ENCODE results near the gene MYO5A.

MYO5A gene

DNA sequence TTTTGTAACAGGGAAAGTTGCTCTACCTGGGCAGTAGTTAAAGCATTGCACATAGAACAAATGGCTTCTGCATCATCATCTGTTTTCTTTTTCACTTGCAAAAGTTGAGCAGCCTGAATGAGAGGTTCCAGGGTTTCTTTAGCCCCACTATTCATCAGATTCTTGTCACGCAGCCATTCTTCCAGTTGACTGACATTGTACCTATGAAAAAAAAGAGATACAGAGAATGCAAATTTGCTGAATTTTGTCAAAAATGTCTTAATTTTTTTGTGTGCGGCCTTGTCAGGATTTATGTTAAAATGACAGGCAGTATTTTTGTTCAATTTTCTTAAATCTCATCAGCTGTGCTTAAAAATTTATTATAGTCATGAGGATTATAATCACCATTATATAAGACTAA lies 211.7 kb downstream of the MYO5A start:
- no peak overlapping the region for H3K4me3 ChIP-seq (ENCODE audit: low read depth, low read length)
- ChIA-PET POLR2A (no interaction called here), CTCF (no interaction called here)
- no peak overlapping the region for H3K27ac ChIP-seq (ENCODE audit: extremely low read depth, low read depth, low read length)
- TF ChIP-seq ZNF701 (tag by site-specific recombination; IDR thresholded peaks at IDR 0.05): no peak
- no peak for TF ChIP-seq ZNF792 (tag by site-specific recombination; IDR thresholded peaks at IDR 0.05)
- H3K9me3 ChIP-seq (ENCODE audit: control insufficient read depth, insufficient read depth, low read depth, low read length): no peaks in the 10 kb centered on the region
- no peaks in the 10 kb centered on the region for H3K4me1 ChIP-seq (ENCODE audit: control insufficient read depth, insufficient read depth, low read length)
- peaks cover 0 to 35% of the 10 kb centered on the region in 2 experiments; a peak in 1 of 3 replicates for H3K36me3 ChIP-seq (ENCODE audit: control insufficient read depth in 2 of 2, insufficient read depth in 1 of 2, low read length in 2 of 2)

DNA sequence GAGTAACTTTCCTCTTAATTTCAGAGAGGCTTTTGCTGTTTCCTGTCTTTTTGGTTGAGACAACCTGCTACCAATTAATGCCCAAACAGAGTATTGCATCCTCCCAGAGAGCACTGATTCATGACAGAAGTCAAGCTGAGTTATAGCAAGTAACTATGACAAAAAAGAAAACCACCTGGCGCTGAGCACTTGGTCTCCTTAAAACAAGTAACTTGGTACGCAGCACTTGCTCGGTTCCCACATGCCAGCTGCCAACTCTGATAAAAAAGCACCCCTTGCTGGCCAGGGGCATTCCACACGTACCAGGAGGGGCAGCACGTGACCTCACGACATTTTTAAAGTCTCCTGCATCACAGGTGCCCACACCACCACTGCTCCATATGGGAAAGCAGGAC lies 219.5 kb downstream of the MYO5A start:
- Histone ChIP-seq H3K4me1 (ENCODE audit: control insufficient read depth, insufficient read depth, low read length) (no peaks in the 10 kb centered on the region), H3K36me3 (ENCODE audit: control insufficient read depth in 2 of 2, insufficient read depth in 1 of 2, low read length in 2 of 2) (peaks cover 0 to 7% of the 10 kb centered on the region in 2 experiments; a peak in 1 of 3 replicates), H3K27ac (ENCODE audit: extremely low read depth, low read depth, low read length) (no peak overlapping the region), H3K4me3 (ENCODE audit: low read depth, low read length) (no peak overlapping the region), H3K9me3 (ENCODE audit: control insufficient read depth, insufficient read depth, low read depth, low read length) (no peaks in the 10 kb centered on the region)
- ChIA-PET CTCF (no interaction called here), POLR2A (no interaction called here)
- no peak for TF ChIP-seq ZNF391 (tag by site-specific recombination; IDR thresholded peaks at IDR 0.05; ENCODE audit: borderline replicate concordance, low read depth)
- TF ChIP-seq ZNF221 (tag by site-specific recombination; IDR thresholded peaks at IDR 0.05; ENCODE audit: borderline replicate concordance): no peak
- TF ChIP-seq ZNF174 (tag by site-specific recombination; IDR thresholded peaks at IDR 0.05): no peak
- TF ChIP-seq, protein P1, sequence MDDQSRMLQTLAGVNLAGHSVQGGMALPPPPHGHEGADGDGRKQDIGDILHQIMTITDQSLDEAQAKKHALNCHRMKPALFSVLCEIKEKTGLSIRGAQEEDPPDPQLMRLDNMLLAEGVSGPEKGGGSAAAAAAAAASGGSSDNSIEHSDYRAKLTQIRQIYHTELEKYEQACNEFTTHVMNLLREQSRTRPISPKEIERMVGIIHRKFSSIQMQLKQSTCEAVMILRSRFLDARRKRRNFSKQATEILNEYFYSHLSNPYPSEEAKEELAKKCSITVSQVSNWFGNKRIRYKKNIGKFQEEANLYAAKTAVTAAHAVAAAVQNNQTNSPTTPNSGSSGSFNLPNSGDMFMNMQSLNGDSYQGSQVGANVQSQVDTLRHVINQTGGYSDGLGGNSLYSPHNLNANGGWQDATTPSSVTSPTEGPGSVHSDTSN (CRISPR knock-in tag; IDR thresholded peaks at IDR 0.05): no peak
- no peak for TF ChIP-seq SETDB1 (IDR thresholded peaks at IDR 0.05; ENCODE audit: insufficient read length, low read length)
- TF ChIP-seq ATF2 (tag by site-specific recombination; IDR thresholded peaks at IDR 0.05; ENCODE audit: low read depth): no peak
- no peak for TF ChIP-seq ZNF529 (tag by site-specific recombination; IDR thresholded peaks at IDR 0.05; ENCODE audit: insufficient replicate concordance)
- no peak for TF ChIP-seq TRIM28 (IDR thresholded peaks at IDR 0.05; ENCODE audit: borderline replicate concordance, low read length)
- TF ChIP-seq ZBTB7A (tag by site-specific recombination; IDR thresholded peaks at IDR 0.05; ENCODE audit: low read depth): no peak
- no peak for TF ChIP-seq ZFP3 (tag by site-specific recombination; IDR thresholded peaks at IDR 0.05; ENCODE audit: low read depth)
- TF ChIP-seq ZNF518A (tag by site-specific recombination; conservative IDR thresholded peaks at IDR 0.05; ENCODE audit: low read depth): no peak
- TF ChIP-seq ZNF707 (tag by site-specific recombination; IDR thresholded peaks at IDR 0.05): no peak
- no peak for TF ChIP-seq ZBTB6 (tag by site-specific recombination; IDR thresholded peaks at IDR 0.05)
- no peak for TF ChIP-seq KLF10 (tag by site-specific recombination; IDR thresholded peaks at IDR 0.05)
- no peak for TF ChIP-seq ZBTB48 (tag by site-specific recombination; IDR thresholded peaks at IDR 0.05)
- TF ChIP-seq ZXDB (tag by site-specific recombination; IDR thresholded peaks at IDR 0.05): no peak
- TF ChIP-seq GFI1B (tag by site-specific recombination; IDR thresholded peaks at IDR 0.05): no peak
- no peak for TF ChIP-seq ZNF350 (tag by site-specific recombination; IDR thresholded peaks at IDR 0.05)
- no peak for TF ChIP-seq ZSCAN16 (tag by site-specific recombination; IDR thresholded peaks at IDR 0.05)

Data from HEK293 (cell line).